Psoas muscle (tissue), 8 donors: Measurements from ENCODE around the gene ABCC8. TPM values are rescaled to one million over a fixed set of nuclear protein-coding genes. Genes with fewer than 3 reads are reported as not detected.

Experiments used
- ATAC-seq, 4 donors: fragments of 200-7000 bp; cut with Tn5 transposase; one replicate each; pipeline ENCODE4 v1.9.1; 2020; ENCODE audit warnings: moderate library complexity in 3 of 4, mild to moderate bottlenecking in 2 of 4
- DNase-seq, 2 donors: peaks; one replicate each; pipeline ENCODE4 v3.0.0-alpha.2; 2020
- H3K27ac ChIP-seq: fragments of 200-600 bp; one replicate; pipeline ENCODE4 v1.8.0; 2022
- H3K27me3 ChIP-seq, 3 donors: fragments of 200-600 bp in 1 of 3; one replicate each; pipeline versions ENCODE4 v1.6.1 to v1.8.0; 2013 to 2022; ENCODE audit warnings: low read length in 2 of 3, mild to moderate bottlenecking in 2 of 3, moderate library complexity in 1 of 3; ENCODE audit not compliant: insufficient read depth in 3 of 3
- H3K36me3 ChIP-seq, 2 donors: fragments of 200-600 bp in 1 of 2; one replicate each; pipeline versions ENCODE4 v1.6.1 to v1.8.0; 2013 to 2022; ENCODE audit warnings: low read depth in 1 of 2, mild to moderate bottlenecking in 1 of 2, moderate library complexity in 1 of 2; ENCODE audit not compliant: insufficient read depth in 1 of 2
- H3K4me1 ChIP-seq: fragments of 200-600 bp; one replicate; pipeline ENCODE4 v1.8.0; 2022
- H3K4me3 ChIP-seq: fragments of 200-600 bp; one replicate; pipeline ENCODE4 v1.8.0; 2022; ENCODE audit warnings: mild to moderate bottlenecking
- H3K9me3 ChIP-seq: fragments of 200-600 bp; one replicate; pipeline ENCODE4 v1.8.0; 2022
- CTCF ChIP-seq: fragments of 200-600 bp; IDR thresholded peaks from one replicate; pipeline ENCODE4 v1.8.0; 2022; ENCODE audit warnings: antibody characterized with exemption
- WGBS, 3 donors: extraction: QIAGEN DNeasy Blood & Tissue Kit; methylation state at CpG; one replicate each; pipeline versions ENCODE4 v1.1.6 to v1.1.7; 2013; 5-methylcytosine and 5-hydroxymethylcytosine counted together
- intact Hi-C, 2 donors: fragments of 100-400 bp; cut with DNase I; formaldehyde crosslinking; loops; one replicate each; pipeline versions ENCODE4 v1.11.0 to v1.14.2; 2022
- polyA plus RNA-seq, 3 donors: library from polyadenylated mRNA; stranded (reverse); fragments of 200-250 nt; gene quantifications; one replicate each; pipeline ENCODE4 v1.2.3, GENCODE V29; 2013
- total RNA-seq, 4 donors: library from RNA; stranded (reverse); fragmentation: NEBNext Ultra II Directional in 2 of 4; extraction: Animal tissue kit (Norgen Biotek cat#: 25700) in 2 of 4; gene quantifications; one replicate each; pipeline versions ENCODE4 v1.2.1 to v1.2.4, GENCODE V29; 2021 to 2023
- donor health status: healthy with polysubstance abuse.
- donor health status: DM: no; HTN: no; CAD: no; lungs with moderate emphysema.
- donor health status: Bipolar disorder and iron deficiency.
- donor health status: healthy.
- donor health status: DM: yes; HTN: yes; CAD: no.
- donor health status: DM: no; HTN: no; CAD: no.
- donor health status: DM: no; HTN: no; CAD: no.
- donor health status: DM: yes; HTN: yes; CAD: no.

ABCC8 gene
- total and polyA plus RNA-seq, 7 donors: 0.26 to 3.5 (median 0.75) TPM

DNA sequence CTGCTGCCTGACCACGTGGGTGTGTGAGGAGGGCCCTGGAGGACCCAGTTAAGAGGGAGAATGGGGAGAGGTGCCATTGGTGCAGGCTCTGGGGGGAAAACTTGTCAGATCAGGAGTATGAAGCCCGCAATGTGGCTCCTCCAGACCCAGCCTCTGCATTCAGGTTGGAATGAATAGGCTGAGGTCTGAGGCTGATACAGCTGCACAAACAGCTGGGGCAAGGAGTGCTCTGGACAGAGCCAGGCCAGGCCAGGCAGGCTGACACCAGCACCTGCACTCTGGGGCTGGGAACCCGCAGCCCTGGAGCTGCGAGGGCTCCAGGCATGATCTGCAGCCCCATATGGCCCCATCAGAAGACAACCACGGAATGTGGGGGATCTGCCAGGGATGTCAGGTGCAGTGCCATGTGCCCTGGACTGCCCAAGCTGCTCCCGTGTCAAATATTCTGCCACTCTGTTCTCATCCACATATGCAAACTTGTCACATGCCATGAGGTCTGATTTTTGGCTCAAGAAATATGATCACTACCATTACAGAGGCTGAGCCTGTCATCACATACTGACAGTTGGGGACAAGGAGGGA lies 61.0 kb downstream of the ABCC8 start:
- H3K27ac ChIP-seq: peak overlapping the region; percentile 89
- DNase-seq: peak; percentile 72 to 88
- no peaks in the 10 kb centered on the region for H3K9me3 ChIP-seq
- no peak for TF ChIP-seq CTCF
- H3K36me3 ChIP-seq: no peaks in the 10 kb centered on the region
- no peaks in the 10 kb centered on the region for H3K27me3 ChIP-seq
- intact Hi-C loops: loop anchor here in 1 of 2 donors (5.0 kb wide), 1 partner anchor 52 kb away; no protein-coding TSS in a partner anchor
- peaks cover 25% of the 10 kb centered on the region for H3K4me1 ChIP-seq
- 30 to 39% (median 32%) methylated on average over 6 of the region's 6 CpGs for WGBS, 3 donors
- no peak overlapping the region for H3K4me3 ChIP-seq
- ATAC-seq: peak; percentile 95 to 96 (median 96)

DNA sequence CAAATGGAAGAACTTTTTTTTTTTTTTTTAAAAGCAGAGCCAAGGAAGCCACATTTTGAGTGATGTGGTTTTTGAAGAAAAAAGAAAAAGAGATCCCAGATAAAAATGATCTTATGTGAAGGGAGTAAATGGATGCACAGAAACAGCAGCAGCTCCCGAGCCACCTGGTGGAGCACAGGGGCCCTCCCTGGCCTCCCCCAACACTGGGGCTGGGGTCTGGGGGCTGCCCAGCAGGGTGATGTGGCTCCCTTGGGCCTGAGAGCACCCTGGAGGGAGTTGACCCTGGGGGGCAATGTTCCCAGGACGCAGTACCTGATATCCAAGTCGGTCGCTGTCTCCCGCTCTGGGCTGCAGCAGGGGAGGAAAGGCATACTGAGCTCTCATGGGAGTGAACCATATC lies 61.7 kb downstream of the ABCC8 start:
- DNase-seq (peak in 1 of 2 donors; percentile 44), ATAC-seq (no peak)
- no peak for TF ChIP-seq CTCF
- WGBS, 3 donors: 87 to 94% (median 94%) methylated on average over 5 of the region's 5 CpGs
- Histone ChIP-seq H3K4me1 (peaks cover 25% of the 10 kb centered on the region), H3K27ac (peak overlapping the region; percentile 89), H3K4me3 (no peak overlapping the region), H3K9me3 (no peaks in the 10 kb centered on the region), H3K36me3 (no peaks in the 10 kb centered on the region), H3K27me3 (no peaks in the 10 kb centered on the region)
- intact Hi-C loops: loop anchor here in 1 of 2 donors (5.0 kb wide), 1 partner anchor 52 kb away; no protein-coding TSS in a partner anchor

GRCh38 chr11:17414317-17414737 lies 62.3 kb downstream of the ABCC8 start:
- no peak for TF ChIP-seq CTCF
- H3K27ac ChIP-seq: no peak overlapping the region
- H3K9me3 ChIP-seq: no peaks in the 10 kb centered on the region
- no peak for ATAC-seq
- no peak overlapping the region for H3K4me3 ChIP-seq
- 87 to 93% (median 89%) methylated on average over 8 of the region's 8 CpGs for WGBS, 3 donors
- peaks cover 25% of the 10 kb centered on the region for H3K4me1 ChIP-seq
- no peaks in the 10 kb centered on the region for H3K36me3 ChIP-seq
- no peaks in the 10 kb centered on the region for H3K27me3 ChIP-seq
- intact Hi-C loops: no loop called here
- DNase-seq: peak in 1 of 2 donors; percentile 40

GRCh38 chr11:17413414-17414316 lies 63.0 kb downstream of the ABCC8 start:
- Histone ChIP-seq H3K36me3 (no peaks in the 10 kb centered on the region), H3K27ac (no peak overlapping the region), H3K27me3 (no peaks in the 10 kb centered on the region), H3K4me3 (no peak overlapping the region), H3K9me3 (no peaks in the 10 kb centered on the region), H3K4me1 (peaks cover 25% of the 10 kb centered on the region)
- no peak for TF ChIP-seq CTCF
- WGBS, 3 donors: 86 to 91% (median 87%) methylated on average over 15 of the region's 15 CpGs
- ATAC-seq: no peak
- DNase-seq: peak in 1 of 2 donors; percentile 31
- intact Hi-C loops: no loop called here
